Stimulated activated CD8-positive, alpha-beta memory T cell treated with anti-CD3 and anti-CD28 coated beads, Interleukin-15, amount 100 ng/mL, for 4 hours (primary cell): ENCODE measurements around the gene SMARCD1.
"Not testable (repeated sequence)": the region's sequence is repeated elsewhere in the genome, so short reads cannot be mapped to it uniquely, and the experiment has no call there.

Experiments used
- DNase-seq, 2 donors: peaks; one replicate each; pipeline ENCODE4 v3.0.0-alpha.2; 2020; ENCODE audit warnings: low read depth in 2 of 2

The SMARCD1 gene

GRCh38 chr12:50142993-50143392, 57.9 kb downstream of the SMARCD1 start:
- no peak for DNase-seq

- no peak for DNase-seq
Observed at GRCh38 chr12:50145439-50145838, 60.3 kb downstream of the SMARCD1 start.

DNA sequence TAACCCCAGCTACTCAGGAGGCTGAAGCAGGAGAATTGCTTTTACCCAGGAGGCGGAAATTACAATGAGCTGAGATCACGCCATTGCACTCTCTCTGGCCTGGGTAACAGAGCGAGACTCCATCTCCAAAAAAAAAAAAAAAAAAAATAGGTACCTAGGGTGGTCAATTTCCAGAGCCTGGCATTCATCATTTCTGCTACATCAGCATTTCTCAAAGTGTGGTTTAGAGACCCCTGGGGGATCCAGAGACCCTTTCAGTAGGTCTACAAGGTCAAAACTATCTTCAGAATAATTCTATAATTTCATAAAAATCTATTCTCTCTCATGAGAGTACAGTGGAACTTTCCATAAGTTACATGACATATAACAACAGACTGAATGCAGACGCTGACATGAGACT, 62.1 kb downstream of the SMARCD1 start:
- no peak for DNase-seq

GRCh38 chr12:50148011-50148410, 62.9 kb downstream of the SMARCD1 start:
- DNase-seq: not testable (repeated sequence)

- DNase-seq: no peak
Observed at GRCh38 chr12:50149311-50149710, 64.2 kb downstream of the SMARCD1 start.
